ENCODE data around the gene AAK1.

Gene AAK1

GRCh38 chr2:69483696-69484095 lies 159.8 kb downstream of the AAK1 start:
- no peak for DNase-seq (ENCODE audit: extremely low read depth, low read depth)
- TF ChIP-seq CTCF (IDR thresholded peaks at IDR 0.05; ENCODE audit: low read depth, low read length, missing control alignments), result no peak
- no peak overlapping the region for H3K4me3 ChIP-seq (replicated peaks; ENCODE audit: low read depth, low read length)

GRCh38 chr2:69483024-69483423 lies 160.5 kb downstream of the AAK1 start:
- no peak for TF ChIP-seq CTCF (IDR thresholded peaks at IDR 0.05; ENCODE audit: low read depth, low read length, missing control alignments)
- no peak for DNase-seq (ENCODE audit: extremely low read depth, low read depth)
- H3K4me3 ChIP-seq (replicated peaks; ENCODE audit: low read depth, low read length), result no peak overlapping the region

DNA sequence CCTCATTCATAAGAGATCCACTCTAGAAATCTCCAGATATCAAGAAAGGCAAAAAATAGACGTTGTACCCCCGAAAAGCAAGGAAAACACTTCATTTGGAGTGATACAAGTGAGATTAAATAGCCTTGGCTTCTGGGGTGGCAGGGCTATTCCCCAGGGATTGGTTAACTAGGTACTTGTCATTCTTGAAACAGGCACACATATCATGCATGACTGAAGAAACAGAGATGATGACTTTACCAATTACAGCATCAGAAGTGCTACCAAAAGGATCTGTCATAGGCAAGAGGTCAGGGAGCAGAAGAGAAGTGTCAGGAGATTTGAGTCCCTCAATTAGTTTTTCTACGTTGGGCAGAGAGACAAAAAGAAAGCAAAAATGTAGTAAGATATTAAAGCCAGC lies 161.1 kb downstream of the AAK1 start:
- TF ChIP-seq CTCF (IDR thresholded peaks at IDR 0.05; ENCODE audit: low read depth, low read length, missing control alignments), result no peak
- no peak for DNase-seq (ENCODE audit: extremely low read depth, low read depth)
- H3K4me3 ChIP-seq (replicated peaks; ENCODE audit: low read depth, low read length), result no peak overlapping the region

DNA sequence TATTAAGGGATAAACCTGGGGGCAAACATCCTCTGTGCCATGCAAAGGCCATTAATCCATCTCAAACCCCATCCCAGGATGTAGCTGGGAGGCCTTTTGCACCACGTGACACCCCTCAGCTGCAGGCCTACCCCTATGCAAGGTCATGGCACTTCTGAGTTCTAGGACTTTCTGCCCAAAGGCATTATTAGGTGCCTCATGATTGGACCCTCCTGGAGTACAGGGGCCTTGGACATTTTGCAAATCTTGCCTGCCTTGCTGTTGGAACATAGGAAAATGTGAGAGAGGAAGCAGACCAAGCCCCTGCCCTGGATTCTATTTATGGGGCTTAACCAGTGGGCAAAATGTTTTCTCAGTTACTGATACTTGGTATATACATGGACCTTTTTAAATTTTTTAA lies 162.1 kb downstream of the AAK1 start:
- no peak overlapping the region for H3K4me3 ChIP-seq (replicated peaks; ENCODE audit: low read depth, low read length)
- TF ChIP-seq CTCF (IDR thresholded peaks at IDR 0.05; ENCODE audit: low read depth, low read length, missing control alignments), result no peak
- no peak for DNase-seq (ENCODE audit: extremely low read depth, low read depth)

DNA sequence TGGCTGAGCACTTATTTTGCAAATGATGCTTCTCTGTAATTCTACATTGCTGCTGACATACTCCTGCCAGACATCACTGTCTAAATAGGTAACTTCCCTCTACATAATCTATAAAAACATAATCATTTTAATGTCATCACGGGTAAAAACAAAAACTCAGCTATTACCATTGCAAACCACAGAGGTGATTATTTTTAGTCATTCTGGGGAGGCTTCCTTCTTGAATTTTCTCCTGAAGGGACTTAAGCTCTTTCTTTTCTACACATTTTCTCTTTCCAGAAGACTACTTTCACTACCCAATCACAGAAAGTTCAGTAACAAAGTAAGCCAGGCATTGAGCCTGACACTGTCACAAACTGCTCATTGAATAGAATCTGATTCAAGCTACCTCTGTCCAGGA lies 165.9 kb downstream of the AAK1 start:
- TF ChIP-seq CTCF (IDR thresholded peaks at IDR 0.05; ENCODE audit: low read depth, low read length, missing control alignments), result no peak
- DNase-seq (ENCODE audit: extremely low read depth, low read depth), result no peak
- no peak overlapping the region for H3K4me3 ChIP-seq (replicated peaks; ENCODE audit: low read depth, low read length)

DNA sequence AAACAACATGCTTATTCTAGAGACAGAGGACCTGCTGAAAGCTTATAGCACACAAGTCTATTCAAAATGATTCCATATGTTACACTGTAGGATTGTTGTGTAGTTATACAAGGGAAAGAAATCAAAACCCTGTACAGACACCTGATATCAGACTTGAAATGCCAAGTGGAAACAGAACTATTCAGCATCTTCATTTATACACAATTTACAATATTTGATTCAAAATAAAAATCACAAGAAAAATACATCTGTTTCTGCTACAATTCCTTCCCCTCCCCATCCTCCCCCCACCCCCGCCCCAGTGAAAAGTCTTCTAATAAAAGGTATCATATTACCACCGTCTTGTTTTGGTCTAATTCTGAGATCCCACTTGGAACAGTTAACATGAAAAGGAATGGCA lies 168.9 kb downstream of the AAK1 start:
- no peak for DNase-seq (ENCODE audit: extremely low read depth, low read depth)
- no peak for TF ChIP-seq CTCF (IDR thresholded peaks at IDR 0.05; ENCODE audit: low read depth, low read length, missing control alignments)
- H3K4me3 ChIP-seq (replicated peaks; ENCODE audit: low read depth, low read length), result no peak overlapping the region

DNA sequence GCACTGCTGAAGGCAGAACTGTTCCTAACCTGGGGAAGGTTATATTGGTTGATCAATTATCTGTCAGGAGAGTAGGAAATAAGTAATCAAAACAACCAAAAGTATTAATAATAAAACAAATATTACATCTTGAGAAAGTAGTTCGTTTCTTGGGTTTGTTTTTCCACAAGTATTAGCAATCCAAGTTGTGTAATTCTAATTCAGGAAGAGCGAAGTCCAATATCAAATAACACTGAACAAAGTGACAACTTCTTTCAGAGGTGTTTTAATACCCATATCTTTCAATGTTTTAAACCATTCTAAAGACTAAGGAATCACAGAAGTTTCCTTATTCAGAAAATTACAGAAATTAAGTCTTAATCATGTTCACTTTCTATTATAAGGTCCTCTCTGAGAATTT lies 171.7 kb downstream of the AAK1 start:
- no peak for TF ChIP-seq CTCF (IDR thresholded peaks at IDR 0.05; ENCODE audit: low read depth, low read length, missing control alignments)
- H3K4me3 ChIP-seq (replicated peaks; ENCODE audit: low read depth, low read length), result no peak overlapping the region
- DNase-seq (ENCODE audit: extremely low read depth, low read depth), result no peak

All from HFF-Myc (cell line).